Adipocyte (in vitro differentiated cells): Measurements from ENCODE around the gene LENG9.

ENCODE experiments used
- DNase-seq: peaks from one replicate; pipeline ENCODE4 v3.0.0-alpha.2; 2015; ENCODE audit warnings: low read depth
- H3K27me3 ChIP-seq: replicated peaks from 2 replicates; pipeline ENCODE4 v1.7.0; 2013; ENCODE audit warnings: mild to moderate bottlenecking, low read length, moderate library complexity; ENCODE audit not compliant: control insufficient read depth, insufficient read depth
- H3K36me3 ChIP-seq: 2 replicates; pipeline ENCODE4 v1.7.0; 2013; ENCODE audit warnings: low read length, mild to moderate bottlenecking, moderate library complexity; ENCODE audit not compliant: control insufficient read depth, insufficient read depth, severe bottlenecking
- H3K4me1 ChIP-seq: 2 replicates; pipeline ENCODE4 v1.7.0; 2013; ENCODE audit warnings: mild to moderate bottlenecking, low read length, moderate library complexity; ENCODE audit not compliant: control insufficient read depth, insufficient read depth
- H3K4me3 ChIP-seq: 2 replicates; pipeline ENCODE4 v1.7.0; 2013; ENCODE audit warnings: mild to moderate bottlenecking, low read length, moderate library complexity
- H3K9ac ChIP-seq: 2 replicates; pipeline ENCODE4 v1.7.0; 2013; ENCODE audit warnings: mild to moderate bottlenecking, low read length, moderate library complexity
- H3K9me3 ChIP-seq: 2 replicates; pipeline ENCODE4 v1.7.0; 2013; ENCODE audit warnings: mild to moderate bottlenecking, low read length, moderate library complexity; ENCODE audit not compliant: control insufficient read depth

Gene LENG9

GRCh38 chr19:54422136-54422535, 41.4 kb downstream of the LENG9 start:
- peaks cover 40% of the 10 kb centered on the region for H3K27me3 ChIP-seq
- no peaks in the 10 kb centered on the region for H3K36me3 ChIP-seq
- H3K4me3 ChIP-seq, result no peak overlapping the region
- DNase-seq, result no peak
- H3K9me3 ChIP-seq, result no peaks in the 10 kb centered on the region
- no peaks in the 10 kb centered on the region for H3K4me1 ChIP-seq
- no peak overlapping the region for H3K9ac ChIP-seq

DNA sequence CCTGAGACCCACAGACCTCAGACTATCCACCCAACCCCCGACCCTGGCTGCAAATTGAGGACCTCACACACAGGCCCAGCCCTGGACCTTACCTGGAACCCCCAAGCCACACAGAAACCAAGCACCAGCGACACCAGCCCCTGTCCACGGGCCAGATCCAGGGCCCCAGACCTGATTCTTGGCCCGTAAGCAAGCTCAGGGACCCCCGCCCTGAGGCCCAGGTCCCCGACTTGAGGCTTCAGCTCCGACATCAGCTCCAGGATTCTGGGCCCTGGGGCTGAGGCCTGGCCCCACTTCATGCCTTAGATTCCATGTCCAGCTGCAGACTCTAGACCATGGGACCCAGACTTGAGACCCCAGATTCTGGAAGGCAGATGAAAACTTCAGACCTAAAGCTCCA, 42.1 kb downstream of the LENG9 start:
- no peak for DNase-seq
- H3K4me1 ChIP-seq, result no peaks in the 10 kb centered on the region
- peaks cover 45% of the 10 kb centered on the region for H3K27me3 ChIP-seq
- no peaks in the 10 kb centered on the region for H3K9me3 ChIP-seq
- H3K4me3 ChIP-seq, result no peak overlapping the region
- H3K36me3 ChIP-seq, result no peaks in the 10 kb centered on the region
- no peak overlapping the region for H3K9ac ChIP-seq

DNA sequence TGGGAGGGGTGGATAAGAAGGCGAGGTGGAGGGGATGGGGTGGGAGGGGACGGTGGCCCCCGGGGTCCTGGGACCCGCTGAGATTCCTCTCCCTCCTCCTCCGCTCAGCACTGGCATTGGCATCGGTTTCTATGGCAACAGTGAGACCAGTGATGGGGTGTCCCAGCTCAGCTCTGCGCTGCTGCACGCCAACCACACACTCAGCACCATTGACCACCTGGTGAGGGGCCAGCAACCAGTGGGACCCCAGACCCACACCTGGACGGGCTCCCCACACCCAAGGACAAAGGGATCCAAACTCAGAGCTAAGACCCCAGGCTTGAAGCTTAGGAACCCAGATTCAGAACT, 42.4 kb downstream of the LENG9 start:
- Histone ChIP-seq H3K4me3 (no peak overlapping the region), H3K9me3 (no peaks in the 10 kb centered on the region), H3K4me1 (no peaks in the 10 kb centered on the region), H3K36me3 (no peaks in the 10 kb centered on the region), H3K27me3 (peaks cover 45% of the 10 kb centered on the region), H3K9ac (no peak overlapping the region)
- DNase-seq, result no peak

GRCh38 chr19:54420383-54421168, 43.0 kb downstream of the LENG9 start:
- no peaks in the 10 kb centered on the region for H3K36me3 ChIP-seq

GRCh38 chr19:54420068-54420382, 43.6 kb downstream of the LENG9 start:
- H3K9me3 ChIP-seq, result no peaks in the 10 kb centered on the region
- no peaks in the 10 kb centered on the region for H3K36me3 ChIP-seq
- H3K27me3 ChIP-seq, result peaks cover 45% of the 10 kb centered on the region
- no peak overlapping the region for H3K9ac ChIP-seq
- H3K4me3 ChIP-seq, result no peak overlapping the region
- H3K4me1 ChIP-seq, result no peaks in the 10 kb centered on the region
- no peak for DNase-seq

More at GRCh38 chr19:54420383-54421168, 43.0 kb downstream of the LENG9 start:
- Histone ChIP-seq H3K4me3 (no peak overlapping the region), H3K27me3 (peaks cover 45% of the 10 kb centered on the region), H3K9ac (no peak overlapping the region), H3K4me1 (no peaks in the 10 kb centered on the region), H3K9me3 (no peaks in the 10 kb centered on the region)
- no peak for DNase-seq

DNA sequence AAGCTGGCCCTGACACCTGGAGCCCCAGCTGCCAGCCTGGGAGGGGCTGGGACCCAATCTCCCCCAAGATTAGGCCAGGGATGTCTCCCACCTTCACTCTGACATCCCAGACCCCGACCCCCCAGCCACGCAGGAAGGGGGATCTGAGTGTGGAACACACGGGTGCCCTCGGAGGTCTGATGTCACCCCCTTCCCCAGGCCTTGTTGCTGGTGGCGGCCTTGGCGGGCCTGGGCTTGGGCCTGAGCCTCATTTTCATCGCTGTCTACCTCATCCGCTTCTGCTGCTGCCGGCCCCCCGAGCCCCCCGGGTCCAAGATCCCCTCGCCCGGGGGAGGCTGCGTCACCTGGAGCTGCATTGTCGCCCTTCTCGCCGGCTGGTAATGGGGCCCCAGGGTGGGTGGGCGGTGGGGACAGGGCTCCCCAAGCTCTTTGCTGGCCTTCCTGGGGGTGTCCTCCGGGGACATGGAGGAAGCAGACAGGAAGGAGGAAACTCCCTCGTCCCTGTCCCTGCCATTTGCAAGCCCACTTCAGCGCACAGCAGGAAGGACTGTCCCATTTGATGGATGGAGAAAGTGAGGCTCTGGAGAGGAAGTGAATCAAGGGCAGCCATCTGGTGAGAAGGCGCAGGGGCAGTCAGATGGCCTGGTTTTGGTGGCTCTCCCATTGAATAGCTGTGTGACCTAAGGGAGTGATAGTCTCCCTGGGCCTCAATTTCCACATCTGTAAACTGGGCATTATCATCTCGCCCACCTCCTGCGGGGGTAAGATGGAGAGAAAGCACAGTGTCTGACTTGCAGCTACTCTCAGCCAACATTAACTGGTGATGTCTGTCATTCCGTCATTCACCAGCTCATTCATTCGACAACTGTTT, 44.4 kb downstream of the LENG9 start:
- no peak overlapping the region for H3K9ac ChIP-seq
- no peaks in the 10 kb centered on the region for H3K4me1 ChIP-seq
- H3K36me3 ChIP-seq, result no peaks in the 10 kb centered on the region
- DNase-seq, result no peak
- peaks cover 51% of the 10 kb centered on the region for H3K27me3 ChIP-seq
- H3K9me3 ChIP-seq, result no peaks in the 10 kb centered on the region
- no peak overlapping the region for H3K4me3 ChIP-seq

DNA sequence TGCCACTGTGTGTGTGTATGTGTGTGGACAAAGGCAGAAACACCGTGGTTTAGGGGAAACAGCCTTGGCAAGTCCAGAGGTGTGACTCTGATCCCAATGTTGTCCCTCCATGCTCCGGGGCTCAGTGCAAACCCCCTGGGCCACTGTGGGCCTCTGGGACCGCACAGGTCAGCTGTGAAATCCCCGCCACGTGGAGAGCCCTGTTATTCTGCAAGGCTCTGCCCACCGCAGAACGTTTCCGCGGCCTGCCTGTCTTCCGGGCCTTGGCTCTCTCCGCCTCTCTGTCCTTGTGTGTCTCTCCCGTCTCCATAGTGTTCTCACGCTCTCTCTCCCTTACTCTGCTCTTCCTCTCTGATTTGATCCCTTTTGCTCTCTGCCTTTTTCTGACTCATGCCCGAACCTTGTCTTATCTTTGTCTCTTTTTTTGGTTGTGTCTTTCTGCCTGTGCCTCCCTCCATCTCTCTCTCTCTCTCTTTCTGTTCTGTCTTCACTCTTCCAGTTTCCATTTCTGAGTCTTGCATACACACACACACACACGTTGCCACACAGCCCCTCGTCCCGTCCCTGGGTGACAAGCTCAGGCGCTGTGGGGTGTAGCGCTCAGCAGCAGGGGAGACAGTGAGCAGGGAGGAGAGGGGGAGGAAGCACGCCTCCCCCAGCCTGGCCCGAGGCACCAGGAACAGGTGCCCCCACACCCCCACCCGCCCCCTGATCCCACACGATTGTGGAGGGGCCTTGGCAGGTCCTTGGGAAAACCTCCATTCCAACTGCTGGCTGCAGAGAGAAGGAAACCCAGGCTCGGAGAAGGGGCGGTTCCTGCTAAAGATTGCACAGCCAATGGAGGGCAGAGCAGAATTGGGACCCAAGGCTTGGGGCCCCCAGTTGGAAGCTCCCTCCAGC, 45.3 kb downstream of the LENG9 start:
- Histone ChIP-seq H3K36me3 (no peaks in the 10 kb centered on the region), H3K4me3 (no peak overlapping the region), H3K9me3 (no peaks in the 10 kb centered on the region), H3K27me3 (peaks cover 51% of the 10 kb centered on the region), H3K4me1 (no peaks in the 10 kb centered on the region), H3K9ac (no peak overlapping the region)
- peak; percentile 10 for DNase-seq

GRCh38 chr19:54416695-54417491, 46.7 kb downstream of the LENG9 start:
- no peaks in the 10 kb centered on the region for H3K9me3 ChIP-seq
- H3K4me3 ChIP-seq, result no peak overlapping the region
- H3K27me3 ChIP-seq, result peaks cover 46% of the 10 kb centered on the region
- no peak for DNase-seq
- no peak overlapping the region for H3K9ac ChIP-seq
- no peaks in the 10 kb centered on the region for H3K4me1 ChIP-seq
- H3K36me3 ChIP-seq, result no peaks in the 10 kb centered on the region

DNA sequence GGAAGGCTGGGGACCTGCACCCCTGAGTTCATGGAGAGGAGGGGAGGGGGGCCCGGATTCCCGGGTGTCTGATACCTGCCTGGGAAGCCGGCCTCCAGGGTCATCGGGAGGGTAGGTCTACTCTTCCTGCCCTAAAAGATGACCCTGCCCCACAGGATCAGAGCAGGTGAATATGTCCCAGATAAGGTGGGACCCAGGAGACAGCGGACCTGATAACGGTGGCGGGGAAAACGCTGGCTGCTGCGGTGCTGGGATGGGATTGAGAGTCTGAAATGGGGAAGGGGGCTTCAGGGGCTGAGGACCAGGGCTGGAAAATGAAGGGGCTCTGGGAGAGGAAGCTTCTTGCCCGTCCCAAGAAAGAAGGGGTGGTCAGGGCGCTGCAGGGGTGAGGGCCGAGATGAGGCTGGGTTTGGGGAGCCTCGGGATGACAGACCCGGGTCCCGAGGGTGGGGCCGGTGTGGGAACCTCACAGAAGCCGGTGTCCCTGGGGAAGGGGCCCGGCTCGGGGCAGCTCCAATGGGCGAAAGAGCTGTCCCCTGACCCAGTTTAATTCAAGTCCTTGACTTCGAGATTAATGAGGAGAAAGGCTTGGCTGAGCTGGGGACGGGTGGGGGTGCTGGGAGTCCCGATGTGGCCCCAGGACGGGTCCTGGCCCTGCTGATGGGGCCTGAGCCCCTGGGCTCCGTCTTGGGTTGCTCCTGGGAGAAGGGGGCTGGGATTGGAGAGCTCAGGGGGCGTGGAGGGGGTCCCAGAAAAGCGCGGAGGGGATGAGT, 47.5 kb downstream of the LENG9 start:
- peaks cover 40% of the 10 kb centered on the region for H3K27me3 ChIP-seq

DNA sequence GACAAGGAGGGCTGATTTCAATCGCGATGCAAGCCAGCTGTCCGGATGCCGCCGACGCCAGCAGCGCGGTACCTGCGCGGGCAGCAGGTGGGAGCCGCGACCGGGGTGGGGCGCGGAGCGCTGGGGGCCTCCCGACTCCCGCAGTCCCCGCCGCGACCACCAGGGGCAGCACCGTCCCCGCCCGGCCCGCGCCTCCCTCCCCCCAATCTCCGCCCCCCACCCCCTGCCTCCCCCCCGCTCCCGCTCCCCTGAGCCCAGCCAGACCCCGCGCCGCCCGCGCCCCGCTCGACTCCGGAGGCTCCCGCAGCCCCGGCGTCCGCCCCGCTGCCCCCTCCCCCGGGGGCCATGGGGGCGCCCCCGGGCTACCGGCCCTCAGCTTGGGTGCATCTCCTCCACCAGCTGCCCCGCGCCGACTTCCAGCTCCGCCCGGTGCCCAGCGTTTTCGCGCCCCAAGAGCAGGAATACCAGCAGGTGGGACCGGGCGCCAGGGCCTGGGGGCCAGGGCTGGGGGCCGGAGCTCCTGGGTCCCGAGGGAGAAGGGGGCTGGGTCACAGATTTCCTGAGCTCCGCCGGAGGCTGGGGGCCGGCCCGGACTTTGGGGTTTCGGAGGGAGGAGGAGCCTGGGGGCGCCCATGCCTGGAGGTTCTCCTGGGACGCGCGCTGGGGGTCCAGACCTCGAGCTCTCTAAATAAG, 48.2 kb downstream of the LENG9 start, which contains the start of gene TTYH1:
TSS of gene TTYH1 (plus strand) at position 257 of the 693 bp plus-strand sequence. CDS start at position 346, 89 bp downstream.
- no peaks in the 10 kb centered on the region for H3K36me3 ChIP-seq
- peaks cover 47% of the 10 kb centered on the region for H3K27me3 ChIP-seq
- no peaks in the 10 kb centered on the region for H3K4me1 ChIP-seq
- no peak within 1 kb of the TSS for H3K9ac ChIP-seq
- DNase-seq, result no peak
- no peak within 1 kb of the TSS for H3K4me3 ChIP-seq
- H3K9me3 ChIP-seq, result no peaks in the 10 kb centered on the region

More for the DNA sequence above, 47.5 kb downstream of the LENG9 start:
- no peaks in the 10 kb centered on the region for H3K9me3 ChIP-seq
- DNase-seq, result no peak
- no peaks in the 10 kb centered on the region for H3K4me1 ChIP-seq
- H3K36me3 ChIP-seq, result no peaks in the 10 kb centered on the region
- no peak overlapping the region for H3K4me3 ChIP-seq
- H3K9ac ChIP-seq, result no peak overlapping the region
